HG03196 (cell line): ENCODE data around the gene NAT16.
"Not testable (repeated sequence)": the region's sequence is repeated elsewhere in the genome, so short reads cannot be mapped to it uniquely, and the experiment has no call there.

ENCODE experiments used
- ATAC-seq: cut with Tn5 transposase; IDR thresholded peaks from one replicate; pipeline ENCODE4 v1.9.1; 2021; ENCODE audit not compliant: unreplicated experiment

NAT16 gene

GRCh38 chr7:101129603-101130117 is 50.4 kb downstream of the NAT16 start:
- ATAC-seq: no peak

- ATAC-seq: no peak
These were observed 51.9 kb downstream of the NAT16 start for GRCh38 chr7:101128040-101128834.

- no peak for ATAC-seq
These were observed 52.5 kb downstream of the NAT16 start for GRCh38 chr7:101127460-101128039.

- ATAC-seq: peak; percentile 50
These were observed 53.2 kb downstream of the NAT16 start, which contains the start of gene SERPINE1 for GRCh38 chr7:101126651-101127459. TSS of gene SERPINE1 (plus strand) at chr7:101127104. CDS start at chr7:101128394, 1,290 bp downstream.

GRCh38 chr7:101125989-101126650 is 54.0 kb downstream of the NAT16 start:
- ATAC-seq: peak; percentile 50

GRCh38 chr7:101124376-101125056 is 55.6 kb downstream of the NAT16 start:
- no peak for ATAC-seq

GRCh38 chr7:101123703-101124068 is 56.4 kb downstream of the NAT16 start:
- ATAC-seq: no peak

- ATAC-seq: no peak
These were observed 57.0 kb downstream of the NAT16 start for GRCh38 chr7:101122933-101123702.

- ATAC-seq: no peak
These were observed 57.8 kb downstream of the NAT16 start for GRCh38 chr7:101121991-101122932.

GRCh38 chr7:101121631-101121990 is 58.5 kb downstream of the NAT16 start:
- not testable (repeated sequence) for ATAC-seq
